HepG2 (cell line): ENCODE data around the gene ZNF512B. TPM values are rescaled to one million over a fixed set of nuclear protein-coding genes. Genes with fewer than 3 reads are reported as not detected.

Experiments used
- CBX1 ChIP-seq: IDR thresholded peaks from one replicate; pipeline ENCODE4 v1.6.1; 2016; ENCODE audit warnings: antibody characterized with exemption, low read depth
- ELF1 ChIP-seq: sonication (generic); formaldehyde crosslinking; IDR thresholded peaks from 2 replicates; pipeline ENCODE4 v1.4.0; 2020; ENCODE audit warnings: missing genetic modification reagents
- ETV5 ChIP-seq: IDR thresholded peaks from 2 replicates; pipeline ENCODE4 v1.6.1; 2018; ENCODE audit warnings: missing biosample characterization, missing genetic modification reagents, inconsistent platforms, borderline replicate concordance
- HNF4A ChIP-seq: sonication (generic); formaldehyde crosslinking; IDR thresholded peaks from 2 replicates; pipeline ENCODE4 v1.4.0; 2020; ENCODE audit warnings: missing genetic modification reagents
- ISX ChIP-seq: sonication (generic); formaldehyde crosslinking; conservative IDR thresholded peaks from 2 replicates; pipeline ENCODE4 v1.5.0; 2020; ENCODE audit warnings: missing genetic modification reagents
- JUN ChIP-seq: sonication (generic); formaldehyde crosslinking; IDR thresholded peaks from 2 replicates; pipeline ENCODE4 v1.4.0; 2020; ENCODE audit warnings: mild to moderate bottlenecking, missing genetic modification reagents
- LCORL ChIP-seq, 2 experiments: fragments of 450-650 bp in 1 of 2; sonication (generic) in 1 of 2; formaldehyde crosslinking in 1 of 2; IDR thresholded peaks; 2 replicates each; pipeline versions ENCODE4 v1.5.0 to v1.6.1; 2017 to 2020; ENCODE audit warnings: antibody characterized with exemption in 1 of 2, missing genetic modification reagents in 1 of 2
- SAP130 ChIP-seq: IDR thresholded peaks from 2 replicates; pipeline ENCODE4 v1.6.1; 2016; ENCODE audit warnings: low read depth
- SMYD3 ChIP-seq: sonication (generic); formaldehyde crosslinking; IDR thresholded peaks from 2 replicates; pipeline ENCODE4 v1.8.1; 2023; ENCODE audit warnings: mild to moderate bottlenecking, missing genetic modification reagents
- SNRNP70 ChIP-seq: fragments of 200-400 bp; formaldehyde crosslinking; IDR thresholded peaks from 2 replicates; pipeline ENCODE4 v1.6.1; 2017; ENCODE audit warnings: mild to moderate bottlenecking, low read depth, low read length, moderate library complexity
- ZBTB38 ChIP-seq: sonication (generic); formaldehyde crosslinking; IDR thresholded peaks from 2 replicates; pipeline ENCODE4 v1.5.1; 2020; ENCODE audit warnings: mild to moderate bottlenecking, missing genetic modification reagents
- ZNF547 ChIP-seq: sonication (generic); formaldehyde crosslinking; IDR thresholded peaks from 2 replicates; pipeline ENCODE4 v1.5.1; 2020; ENCODE audit warnings: mild to moderate bottlenecking, missing genetic modification reagents
- ZNF557 ChIP-seq: sonication (generic); formaldehyde crosslinking; IDR thresholded peaks from 2 replicates; pipeline ENCODE4 v1.4.0; 2020; ENCODE audit warnings: missing genetic modification reagents
- polyA plus RNA-seq, 8 experiments: library from polyadenylated mRNA; depleted of rRNA in 3 of 8; stranded (reverse) in 7 of 8; unstranded in 1 of 8; fragments of >200 nt; fragmentation: Illumina TruSeq in 4 of 8; extraction: Trizol in 4 of 8; gene quantifications; 2 replicates each; pipeline versions ENCODE4 v1.2.1 to v1.2.3, GENCODE V29; 2011 to 2016; ENCODE audit warnings: low read depth in 4 of 8, missing spikeins in 1 of 8, mixed read lengths in 1 of 8; ENCODE audit not compliant: insufficient read depth in 1 of 8
- total RNA-seq, 5 experiments: library from RNA; depleted of rRNA; stranded (reverse); fragments of >200 nt; fragmentation: Illumina TruSeq; extraction: Trizol; gene quantifications; 2 replicates each; pipeline ENCODE4 v1.2.3, GENCODE V29; 2016; ENCODE audit warnings: low read depth in 1 of 5
- TF ChIP-seq, protein P1 (sequence below): sonication (generic); formaldehyde crosslinking; IDR thresholded peaks from one replicate; pipeline ENCODE4 v1.5.1; 2020; ENCODE audit warnings: mild to moderate bottlenecking, missing genetic modification reagents; ENCODE audit errors: not compliant biosample characterization
- TF ChIP-seq, protein P2 (sequence below): sonication (generic); formaldehyde crosslinking; IDR thresholded peaks from 2 replicates; pipeline ENCODE4 v1.4.0; 2020; ENCODE audit warnings: mild to moderate bottlenecking, missing genetic modification reagents
- TF ChIP-seq, protein P3 (sequence below): sonication (generic); formaldehyde crosslinking; IDR thresholded peaks from 2 replicates; pipeline ENCODE4 v1.5.0; 2020; ENCODE audit warnings: mild to moderate bottlenecking, missing genetic modification reagents, borderline replicate concordance

The ZNF512B gene
- total and polyA plus RNA-seq, 2 of the 13 experiments (the other 11 are each of a cell fraction or from before 2014, with no cell fraction given), result 11.5 to 30.6 TPM

DNA sequence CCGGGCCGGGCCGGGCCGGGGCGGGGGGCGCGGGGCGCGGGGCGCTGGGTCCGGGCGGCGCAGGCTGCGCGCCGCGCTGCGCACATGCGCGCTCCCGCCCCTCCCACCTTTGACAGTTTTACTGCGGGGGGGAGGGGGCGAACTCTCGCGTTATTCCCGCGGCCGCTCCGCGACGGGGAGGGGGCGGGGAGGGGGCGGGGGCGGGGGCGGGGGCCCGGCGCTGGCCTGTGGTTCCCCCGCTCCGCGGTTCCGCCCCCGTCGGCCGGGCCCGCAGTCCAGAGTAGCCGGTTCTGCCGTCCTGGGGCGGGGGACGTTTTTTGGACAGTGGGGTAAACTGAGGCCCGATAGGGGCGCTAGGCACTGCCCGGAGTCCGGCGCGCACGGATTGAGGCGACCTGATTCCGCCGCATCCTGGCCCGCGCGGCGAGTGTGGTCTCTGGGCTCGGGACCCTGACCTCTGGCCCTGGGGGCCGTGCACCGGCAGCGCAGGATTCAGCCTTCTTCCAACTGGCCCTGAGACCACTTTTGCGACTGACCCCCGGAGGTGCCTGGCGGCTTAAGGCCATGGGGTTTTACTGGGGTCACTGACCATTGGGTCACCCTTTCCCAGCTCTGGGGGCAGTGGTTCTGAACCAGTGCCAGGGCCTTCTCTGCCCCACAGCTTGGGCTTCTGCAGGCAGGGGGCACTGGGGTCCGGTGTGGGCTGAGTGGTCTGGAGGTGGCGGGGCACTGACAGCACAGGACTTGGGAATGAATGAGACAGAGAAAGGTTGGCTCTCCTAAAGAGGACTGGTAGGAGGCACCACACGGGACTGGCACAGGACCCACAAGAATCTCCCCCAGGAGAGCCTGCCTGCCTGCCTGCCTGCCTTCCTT lies at the start of gene ZNF512B (continued):
- TF ChIP-seq, protein P1, sequence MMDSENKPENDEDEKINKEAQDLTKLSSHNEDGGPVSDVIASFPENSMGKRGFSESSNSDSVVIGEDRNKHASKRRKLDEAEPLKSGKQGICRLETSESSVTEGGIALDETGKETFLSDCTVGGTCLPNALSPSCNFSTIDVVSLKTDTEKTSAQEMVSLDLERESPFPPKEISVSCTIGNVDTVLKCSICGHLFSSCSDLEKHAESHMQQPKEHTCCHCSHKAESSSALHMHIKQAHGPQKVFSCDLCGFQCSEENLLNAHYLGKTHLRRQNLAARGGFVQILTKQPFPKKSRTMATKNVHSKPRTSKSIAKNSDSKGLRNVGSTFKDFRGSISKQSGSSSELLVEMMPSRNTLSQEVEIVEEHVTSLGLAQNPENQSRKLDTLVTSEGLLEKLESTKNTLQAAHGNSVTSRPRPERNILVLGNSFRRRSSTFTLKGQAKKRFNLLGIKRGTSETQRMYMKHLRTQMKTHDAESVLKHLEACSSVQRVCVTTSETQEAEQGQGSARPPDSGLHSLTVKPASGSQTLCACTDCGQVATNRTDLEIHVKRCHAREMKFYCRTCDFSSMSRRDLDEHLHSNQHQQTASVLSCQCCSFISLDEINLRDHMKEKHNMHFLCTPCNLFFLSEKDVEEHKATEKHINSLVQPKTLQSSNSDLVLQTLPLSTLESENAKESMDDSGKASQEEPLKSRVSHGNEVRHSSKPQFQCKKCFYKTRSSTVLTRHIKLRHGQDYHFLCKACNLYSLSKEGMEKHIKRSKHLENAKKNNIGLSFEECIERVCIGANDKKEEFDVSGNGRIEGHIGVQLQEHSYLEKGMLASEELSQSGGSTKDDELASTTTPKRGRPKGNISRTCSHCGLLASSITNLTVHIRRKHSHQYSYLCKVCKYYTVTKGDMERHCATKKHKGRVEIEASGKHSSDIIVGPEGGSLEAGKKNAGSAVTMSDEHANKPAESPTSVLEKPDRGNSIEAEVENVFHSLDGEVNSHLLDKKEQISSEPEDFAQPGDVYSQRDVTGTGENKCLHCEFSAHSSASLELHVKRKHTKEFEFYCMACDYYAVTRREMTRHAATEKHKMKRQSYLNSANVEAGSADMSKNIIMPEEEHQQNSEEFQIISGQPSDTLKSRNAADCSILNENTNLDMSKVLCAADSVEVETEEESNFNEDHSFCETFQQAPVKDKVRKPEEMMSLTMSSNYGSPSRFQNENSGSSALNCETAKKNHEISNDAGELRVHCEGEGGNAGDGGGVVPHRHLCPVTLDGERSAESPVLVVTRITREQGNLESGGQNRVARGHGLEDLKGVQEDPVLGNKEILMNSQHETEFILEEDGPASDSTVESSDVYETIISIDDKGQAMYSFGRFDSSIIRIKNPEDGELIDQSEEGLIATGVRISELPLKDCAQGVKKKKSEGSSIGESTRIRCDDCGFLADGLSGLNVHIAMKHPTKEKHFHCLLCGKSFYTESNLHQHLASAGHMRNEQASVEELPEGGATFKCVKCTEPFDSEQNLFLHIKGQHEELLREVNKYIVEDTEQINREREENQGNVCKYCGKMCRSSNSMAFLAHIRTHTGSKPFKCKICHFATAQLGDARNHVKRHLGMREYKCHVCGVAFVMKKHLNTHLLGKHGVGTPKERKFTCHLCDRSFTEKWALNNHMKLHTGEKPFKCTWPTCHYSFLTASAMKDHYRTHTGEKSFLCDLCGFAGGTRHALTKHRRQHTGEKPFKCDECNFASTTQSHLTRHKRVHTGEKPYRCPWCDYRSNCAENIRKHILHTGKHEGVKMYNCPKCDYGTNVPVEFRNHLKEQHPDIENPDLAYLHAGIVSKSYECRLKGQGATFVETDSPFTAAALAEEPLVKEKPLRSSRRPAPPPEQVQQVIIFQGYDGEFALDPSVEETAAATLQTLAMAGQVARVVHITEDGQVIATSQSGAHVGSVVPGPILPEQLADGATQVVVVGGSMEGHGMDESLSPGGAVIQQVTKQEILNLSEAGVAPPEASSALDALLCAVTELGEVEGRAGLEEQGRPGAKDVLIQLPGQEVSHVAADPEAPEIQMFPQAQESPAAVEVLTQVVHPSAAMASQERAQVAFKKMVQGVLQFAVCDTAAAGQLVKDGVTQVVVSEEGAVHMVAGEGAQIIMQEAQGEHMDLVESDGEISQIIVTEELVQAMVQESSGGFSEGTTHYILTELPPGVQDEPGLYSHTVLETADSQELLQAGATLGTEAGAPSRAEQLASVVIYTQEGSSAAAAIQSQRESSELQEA (CRISPR knock-in tag), result peak; percentile 78
- TF ChIP-seq, protein P2, sequence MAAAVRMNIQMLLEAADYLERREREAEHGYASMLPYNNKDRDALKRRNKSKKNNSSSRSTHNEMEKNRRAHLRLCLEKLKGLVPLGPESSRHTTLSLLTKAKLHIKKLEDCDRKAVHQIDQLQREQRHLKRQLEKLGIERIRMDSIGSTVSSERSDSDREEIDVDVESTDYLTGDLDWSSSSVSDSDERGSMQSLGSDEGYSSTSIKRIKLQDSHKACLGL (CRISPR knock-in tag), result peak; percentile 52; the same call in 1 of the 2 replicates
- TF ChIP-seq ZNF547 (CRISPR knock-in tag) (peak; percentile 74; the same call in 1 of the 2 replicates), HNF4A (CRISPR knock-in tag) (peak; percentile 63), ELF1 (CRISPR knock-in tag) (peak; percentile 40), SMYD3 (CRISPR knock-in tag) (no peak), SNRNP70 (no peak), CBX1 (no peak), ETV5 (CRISPR knock-in tag) (0 out of 2 replicates have a peak, but pooled peaks have one; percentile 35), JUN (CRISPR knock-in tag) (0 out of 2 replicates have a peak, but pooled peaks have one; percentile 49), LCORL (IDR thresholded peaks at IDR 0.05) (no peak), LCORL (CRISPR knock-in tag; IDR thresholded peaks at IDR 0.05) (peak; percentile 85; the same call in 1 of the 2 replicates), SAP130 (CRISPR knock-in tag) (peak; percentile 67; the same call in 1 of the 2 replicates), ISX (no peak), ZBTB38 (CRISPR knock-in tag) (peak; percentile 58), ZNF557 (no peak)
- TF ChIP-seq, protein P3, sequence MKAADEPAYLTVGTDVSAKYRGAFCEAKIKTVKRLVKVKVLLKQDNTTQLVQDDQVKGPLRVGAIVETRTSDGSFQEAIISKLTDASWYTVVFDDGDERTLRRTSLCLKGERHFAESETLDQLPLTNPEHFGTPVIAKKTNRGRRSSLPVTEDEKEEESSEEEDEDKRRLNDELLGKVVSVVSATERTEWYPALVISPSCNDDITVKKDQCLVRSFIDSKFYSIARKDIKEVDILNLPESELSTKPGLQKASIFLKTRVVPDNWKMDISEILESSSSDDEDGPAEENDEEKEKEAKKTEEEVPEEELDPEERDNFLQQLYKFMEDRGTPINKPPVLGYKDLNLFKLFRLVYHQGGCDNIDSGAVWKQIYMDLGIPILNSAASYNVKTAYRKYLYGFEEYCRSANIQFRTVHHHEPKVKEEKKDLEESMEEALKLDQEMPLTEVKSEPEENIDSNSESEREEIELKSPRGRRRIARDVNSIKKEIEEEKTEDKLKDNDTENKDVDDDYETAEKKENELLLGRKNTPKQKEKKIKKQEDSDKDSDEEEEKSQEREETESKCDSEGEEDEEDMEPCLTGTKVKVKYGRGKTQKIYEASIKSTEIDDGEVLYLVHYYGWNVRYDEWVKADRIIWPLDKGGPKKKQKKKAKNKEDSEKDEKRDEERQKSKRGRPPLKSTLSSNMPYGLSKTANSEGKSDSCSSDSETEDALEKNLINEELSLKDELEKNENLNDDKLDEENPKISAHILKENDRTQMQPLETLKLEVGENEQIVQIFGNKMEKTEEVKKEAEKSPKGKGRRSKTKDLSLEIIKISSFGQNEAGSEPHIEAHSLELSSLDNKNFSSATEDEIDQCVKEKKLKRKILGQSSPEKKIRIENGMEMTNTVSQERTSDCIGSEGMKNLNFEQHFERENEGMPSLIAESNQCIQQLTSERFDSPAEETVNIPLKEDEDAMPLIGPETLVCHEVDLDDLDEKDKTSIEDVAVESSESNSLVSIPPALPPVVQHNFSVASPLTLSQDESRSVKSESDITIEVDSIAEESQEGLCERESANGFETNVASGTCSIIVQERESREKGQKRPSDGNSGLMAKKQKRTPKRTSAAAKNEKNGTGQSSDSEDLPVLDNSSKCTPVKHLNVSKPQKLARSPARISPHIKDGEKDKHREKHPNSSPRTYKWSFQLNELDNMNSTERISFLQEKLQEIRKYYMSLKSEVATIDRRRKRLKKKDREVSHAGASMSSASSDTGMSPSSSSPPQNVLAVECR, result peak; percentile 76
